T47D (cell line): ENCODE results near the gene ARPIN.

ENCODE experiments used
- DNase-seq, 2 experiments: peaks; one replicate each; pipeline versions ENCODE4 v3.0.0 to v3.0.0-alpha.2; 2011 to 2012; ENCODE audit warnings: low read depth in 1 of 2, low spot score in 1 of 2
- JUND ChIP-seq: IDR thresholded peaks from 2 replicates; pipeline ENCODE4 v1.6.1; 2012; ENCODE audit warnings: low read depth
- in situ Hi-C: cut with HindIII; loops from 2 replicates; pipeline ENCODE4 v1.10.0; 2016; ENCODE audit warnings: low sequenced_read_pairs, low pct_unique_long_range_greater_than_20kb

The ARPIN gene

GRCh38 chr15:89936051-89936785 is 23.5 kb upstream of the ARPIN start:
- in situ Hi-C loops, result no loop called here
- no peak for DNase-seq
- TF ChIP-seq JUND, result no peak

GRCh38 chr15:89932880-89933279 is 20.1 kb upstream of the ARPIN start:
- in situ Hi-C loops, result no loop called here
- DNase-seq, result no peak
- TF ChIP-seq JUND, result no peak

- no peak for DNase-seq
- TF ChIP-seq JUND, result no peak
- in situ Hi-C loops, result no loop called here
These were observed 15.7 kb upstream of the ARPIN start for GRCh38 chr15:89928421-89928820.

- DNase-seq, result no peak
- TF ChIP-seq JUND, result no peak
- in situ Hi-C loops, result no loop called here
These were observed 13.4 kb upstream of the ARPIN start for GRCh38 chr15:89926158-89926557.

- in situ Hi-C loops, result no loop called here
- peak; percentile 83 for TF ChIP-seq JUND
These were observed 4.8 kb upstream of the ARPIN start for GRCh38 chr15:89917442-89918101.

GRCh38 chr15:89916660-89917059 is 3.9 kb upstream of the ARPIN start:
- in situ Hi-C loops, result no loop called here
- peak; percentile 93 for TF ChIP-seq JUND
- DNase-seq, result peak in 1 of 2 experiments; percentile 88

More at GRCh38 chr15:89917442-89918101, 4.8 kb upstream of the ARPIN start:
- DNase-seq, result peak in 1 of 2 experiments; percentile 70

GRCh38 chr15:89912145-89912673 is 543 bp downstream of the ARPIN start:
- in situ Hi-C loops, result no loop called here
- no peak for TF ChIP-seq JUND
- DNase-seq, result peak in 1 of 2 experiments; percentile 54

- DNase-seq, result no peak
- in situ Hi-C loops, result no loop called here
- TF ChIP-seq JUND, result no peak
These were observed 1.7 kb downstream of the ARPIN start for GRCh38 chr15:89910891-89911626.

GRCh38 chr15:89909611-89910010 is 3.1 kb downstream of the ARPIN start:
- in situ Hi-C loops, result no loop called here
- no peak for TF ChIP-seq JUND
- peak in 1 of 2 experiments; percentile 28 for DNase-seq

GRCh38 chr15:89908226-89908625 is 4.5 kb downstream of the ARPIN start:
- in situ Hi-C loops, result no loop called here
- no peak for DNase-seq
- no peak for TF ChIP-seq JUND

GRCh38 chr15:89907289-89907688 is 5.5 kb downstream of the ARPIN start:
- in situ Hi-C loops, result no loop called here
- no peak for DNase-seq
- no peak for TF ChIP-seq JUND

GRCh38 chr15:89905846-89906378 is 6.8 kb downstream of the ARPIN start:
- in situ Hi-C loops, result no loop called here
- DNase-seq, result no peak
- TF ChIP-seq JUND, result no peak
